HepG2 (cell line): ENCODE data around the gene GPER1. TPM values are rescaled to one million over a fixed set of nuclear protein-coding genes. Genes with fewer than 3 reads are reported as not detected.

ENCODE experiments used
- DDIT3 ChIP-seq: sonication (generic); formaldehyde crosslinking; IDR thresholded peaks from 2 replicates; pipeline ENCODE4 v1.4.0; 2020; ENCODE audit warnings: mild to moderate bottlenecking, missing genetic modification reagents
- ERF ChIP-seq: IDR thresholded peaks from 2 replicates; pipeline ENCODE4 v1.6.1; 2018; ENCODE audit warnings: missing biosample characterization, missing genetic modification reagents
- FLYWCH1 ChIP-seq: sonication (generic); formaldehyde crosslinking; IDR thresholded peaks from 2 replicates; pipeline ENCODE4 v1.8.1; 2023; ENCODE audit warnings: mild to moderate bottlenecking, missing genetic modification reagents
- FOXJ3 ChIP-seq: sonication (generic); formaldehyde crosslinking; IDR thresholded peaks from 2 replicates; pipeline ENCODE4 v1.4.0; 2020; ENCODE audit warnings: missing genetic modification reagents, mild to moderate bottlenecking, borderline replicate concordance
- GABPA ChIP-seq, 2 experiments: IDR thresholded peaks; 2 replicates each; pipeline ENCODE4 v1.6.1; 2011 to 2016; ENCODE audit warnings: low read depth in 2 of 2, low read length in 1 of 2, missing biosample characterization in 1 of 2, missing genetic modification characterization in 1 of 2
- GATA4 ChIP-seq: sonication (generic); IDR thresholded peaks from 2 replicates; pipeline ENCODE4 v1.6.1; 2016; ENCODE audit warnings: antibody characterized with exemption, low read depth, borderline replicate concordance
- HNF1B ChIP-seq: sonication (generic); formaldehyde crosslinking; IDR thresholded peaks from 2 replicates; pipeline ENCODE4 v1.5.1; 2020; ENCODE audit warnings: mild to moderate bottlenecking, moderate library complexity, missing genetic modification reagents
- IRF2 ChIP-seq: IDR thresholded peaks from 2 replicates; pipeline ENCODE4 v1.6.1; 2018; ENCODE audit warnings: missing genetic modification reagents, missing compliant biosample characterization
- JUND ChIP-seq: sonication (generic); formaldehyde crosslinking; IDR thresholded peaks from 2 replicates; pipeline ENCODE4 v1.8.0; 2022; ENCODE audit warnings: mild to moderate bottlenecking, missing genetic modification reagents
- MAX ChIP-seq: IDR thresholded peaks from 2 replicates; pipeline ENCODE4 v1.6.1; 2012; ENCODE audit warnings: inconsistent platforms
- MTA3 ChIP-seq: sonication (generic); formaldehyde crosslinking; IDR thresholded peaks from 2 replicates; pipeline ENCODE4 v1.4.0; 2020; ENCODE audit warnings: missing genetic modification reagents
- MXD1 ChIP-seq: sonication (generic); formaldehyde crosslinking; IDR thresholded peaks from 2 replicates; pipeline ENCODE4 v1.4.0; 2020; ENCODE audit warnings: mild to moderate bottlenecking, missing genetic modification reagents
- PBX3 ChIP-seq: sonication (generic); formaldehyde crosslinking; IDR thresholded peaks from 2 replicates; pipeline ENCODE4 v1.8.1; 2023; ENCODE audit warnings: missing genetic modification reagents, inconsistent platforms, borderline replicate concordance
- RBFOX2 ChIP-seq: fragments of 200-400 bp; formaldehyde crosslinking; IDR thresholded peaks from 2 replicates; pipeline ENCODE4 v1.6.1; 2017; ENCODE audit warnings: low read depth, mild to moderate bottlenecking, low read length
- SAP130 ChIP-seq: IDR thresholded peaks from 2 replicates; pipeline ENCODE4 v1.6.1; 2016; ENCODE audit warnings: low read depth
- SRSF4 ChIP-seq: fragments of 200-400 bp; formaldehyde crosslinking; IDR thresholded peaks from one replicate; pipeline ENCODE4 v1.6.1; 2018; ENCODE audit warnings: mild to moderate bottlenecking, low read depth, low read length, moderate library complexity; ENCODE audit not compliant: poor library complexity, severe bottlenecking
- SRY ChIP-seq: sonication (generic); formaldehyde crosslinking; IDR thresholded peaks from 2 replicates; pipeline ENCODE4 v1.8.0; 2022; ENCODE audit warnings: mild to moderate bottlenecking, missing genetic modification reagents
- TEF ChIP-seq: sonication (generic); formaldehyde crosslinking; IDR thresholded peaks from 2 replicates; pipeline ENCODE4 v1.5.0; 2020; ENCODE audit warnings: missing genetic modification reagents
- ZFP37 ChIP-seq: sonication (generic); formaldehyde crosslinking; IDR thresholded peaks from 2 replicates; pipeline ENCODE4 v1.4.0; 2020; ENCODE audit warnings: missing genetic modification reagents, borderline replicate concordance
- ZNF331 ChIP-seq: sonication (generic); formaldehyde crosslinking; IDR thresholded peaks from 2 replicates; pipeline ENCODE4 v1.4.0; 2020; ENCODE audit warnings: missing genetic modification reagents
- ZNF33B ChIP-seq: sonication (generic); formaldehyde crosslinking; IDR thresholded peaks from 2 replicates; pipeline ENCODE4 v1.5.1; 2020; ENCODE audit warnings: mild to moderate bottlenecking, missing genetic modification reagents
- ZNF354B ChIP-seq: sonication (generic); formaldehyde crosslinking; IDR thresholded peaks from 2 replicates; pipeline ENCODE4 v1.8.0; 2022; ENCODE audit warnings: mild to moderate bottlenecking, missing genetic modification reagents
- ZNF431 ChIP-seq: sonication (generic); formaldehyde crosslinking; IDR thresholded peaks from 2 replicates; pipeline ENCODE4 v1.9.0; 2022; ENCODE audit warnings: missing genetic modification reagents, low read depth, mild to moderate bottlenecking, borderline replicate concordance
- ZNF598 ChIP-seq: sonication (generic); formaldehyde crosslinking; IDR thresholded peaks from 2 replicates; pipeline ENCODE4 v1.5.1; 2020; ENCODE audit warnings: mild to moderate bottlenecking, missing genetic modification reagents, borderline replicate concordance
- ZNF605 ChIP-seq: sonication (generic); formaldehyde crosslinking; IDR thresholded peaks from 2 replicates; pipeline ENCODE4 v1.8.0; 2022; ENCODE audit warnings: mild to moderate bottlenecking, missing genetic modification reagents
- ZNF788 ChIP-seq: sonication (generic); formaldehyde crosslinking; IDR thresholded peaks from 2 replicates; pipeline ENCODE4 v1.5.0; 2020; ENCODE audit warnings: mild to moderate bottlenecking, missing genetic modification reagents, borderline replicate concordance
- polyA plus RNA-seq, 8 experiments: library from polyadenylated mRNA; depleted of rRNA in 3 of 8; stranded (reverse) in 7 of 8; unstranded in 1 of 8; fragments of >200 nt; fragmentation: Illumina TruSeq in 4 of 8; extraction: Trizol in 4 of 8; gene quantifications; 2 replicates each; pipeline versions ENCODE4 v1.2.1 to v1.2.3, GENCODE V29; 2011 to 2016; ENCODE audit warnings: low read depth in 4 of 8, missing spikeins in 1 of 8, mixed read lengths in 1 of 8; ENCODE audit not compliant: insufficient read depth in 1 of 8
- total RNA-seq, 5 experiments: library from RNA; depleted of rRNA; stranded (reverse); fragments of >200 nt; fragmentation: Illumina TruSeq; extraction: Trizol; gene quantifications; 2 replicates each; pipeline ENCODE4 v1.2.3, GENCODE V29; 2016; ENCODE audit warnings: low read depth in 1 of 5

The GPER1 gene
- total and polyA plus RNA-seq, 2 of the 13 experiments (the other 11 are each of a cell fraction or from before 2014, with no cell fraction given) = 12.7 to 19.7 TPM

GRCh38 chr7:1086588-1087464 lies 1.1 kb upstream of the GPER1 start (continued):
- TF ChIP-seq FLYWCH1 (no peak), ZNF354B (no peak), GATA4 (no peak), ERF (CRISPR knock-in tag) (peak; percentile 76), ZFP37 (CRISPR knock-in tag) (no peak), MXD1 (peak; percentile 72; the same call in 1 of the 2 replicates), TEF (no peak), ZNF598 (CRISPR knock-in tag) (peak; percentile 39; the same call in 1 of the 2 replicates), RBFOX2 (peak; percentile 79), JUND (CRISPR knock-in tag) (no peak), GABPA (IDR thresholded peaks at IDR 0.05; ENCODE audit: low read depth, low read length) (no peak), GABPA (CRISPR knock-in tag; IDR thresholded peaks at IDR 0.05; ENCODE audit: low read depth) (0 out of 2 replicates have a peak, but pooled peaks have one; percentile 29), SAP130 (CRISPR knock-in tag) (peak; percentile 80), ZNF788 (CRISPR knock-in tag) (peak; percentile 87; the same call in 1 of the 2 replicates), FOXJ3 (CRISPR knock-in tag) (no peak), PBX3 (no peak), SRY (CRISPR knock-in tag) (no peak), ZNF605 (CRISPR knock-in tag) (0 out of 2 replicates have a peak, but pooled peaks have one; percentile 48), MTA3 (CRISPR knock-in tag) (no peak), MAX (peak; percentile 75), IRF2 (CRISPR knock-in tag) (peak; percentile 72; the same call in 1 of the 2 replicates), ZNF33B (no peak), DDIT3 (CRISPR knock-in tag) (no peak), ZNF331 (CRISPR knock-in tag) (peak; percentile 65; the same call in 1 of the 2 replicates), ZNF431 (no peak), HNF1B (CRISPR knock-in tag) (peak; percentile 85), SRSF4 (no peak)
